ENCODE results near the gene DONSON.

DONSON gene

DNA sequence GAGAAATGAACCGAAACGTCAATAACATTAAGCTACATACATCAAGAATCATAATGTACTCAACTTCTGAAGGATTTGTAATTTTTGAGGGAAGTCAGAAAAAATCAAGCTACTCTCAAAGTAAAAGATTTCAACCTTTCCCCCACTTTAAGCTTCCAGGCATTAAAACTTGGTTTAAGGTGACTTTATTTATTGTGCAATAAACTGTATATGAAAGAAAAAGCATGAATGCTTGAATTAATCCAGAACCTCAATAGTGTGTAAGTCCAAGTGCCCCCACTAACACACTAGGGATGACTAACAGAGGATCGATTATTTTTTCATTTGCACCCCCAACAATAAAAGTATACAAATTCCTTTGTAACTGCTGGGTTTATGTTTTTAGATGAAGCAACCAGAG, 57.5 kb downstream of the DONSON start (continued):
- no peak for TF ChIP-seq EGR2 (tag by site-specific recombination; IDR thresholded peaks at IDR 0.05; ENCODE audit: low read depth)
- TF ChIP-seq ZNF394 (tag by site-specific recombination; IDR thresholded peaks at IDR 0.05; ENCODE audit: borderline replicate concordance), result no peak
- no peak for TF ChIP-seq KLF9 (tag by site-specific recombination; IDR thresholded peaks at IDR 0.05; ENCODE audit: low read depth)
- TF ChIP-seq, protein P1, sequence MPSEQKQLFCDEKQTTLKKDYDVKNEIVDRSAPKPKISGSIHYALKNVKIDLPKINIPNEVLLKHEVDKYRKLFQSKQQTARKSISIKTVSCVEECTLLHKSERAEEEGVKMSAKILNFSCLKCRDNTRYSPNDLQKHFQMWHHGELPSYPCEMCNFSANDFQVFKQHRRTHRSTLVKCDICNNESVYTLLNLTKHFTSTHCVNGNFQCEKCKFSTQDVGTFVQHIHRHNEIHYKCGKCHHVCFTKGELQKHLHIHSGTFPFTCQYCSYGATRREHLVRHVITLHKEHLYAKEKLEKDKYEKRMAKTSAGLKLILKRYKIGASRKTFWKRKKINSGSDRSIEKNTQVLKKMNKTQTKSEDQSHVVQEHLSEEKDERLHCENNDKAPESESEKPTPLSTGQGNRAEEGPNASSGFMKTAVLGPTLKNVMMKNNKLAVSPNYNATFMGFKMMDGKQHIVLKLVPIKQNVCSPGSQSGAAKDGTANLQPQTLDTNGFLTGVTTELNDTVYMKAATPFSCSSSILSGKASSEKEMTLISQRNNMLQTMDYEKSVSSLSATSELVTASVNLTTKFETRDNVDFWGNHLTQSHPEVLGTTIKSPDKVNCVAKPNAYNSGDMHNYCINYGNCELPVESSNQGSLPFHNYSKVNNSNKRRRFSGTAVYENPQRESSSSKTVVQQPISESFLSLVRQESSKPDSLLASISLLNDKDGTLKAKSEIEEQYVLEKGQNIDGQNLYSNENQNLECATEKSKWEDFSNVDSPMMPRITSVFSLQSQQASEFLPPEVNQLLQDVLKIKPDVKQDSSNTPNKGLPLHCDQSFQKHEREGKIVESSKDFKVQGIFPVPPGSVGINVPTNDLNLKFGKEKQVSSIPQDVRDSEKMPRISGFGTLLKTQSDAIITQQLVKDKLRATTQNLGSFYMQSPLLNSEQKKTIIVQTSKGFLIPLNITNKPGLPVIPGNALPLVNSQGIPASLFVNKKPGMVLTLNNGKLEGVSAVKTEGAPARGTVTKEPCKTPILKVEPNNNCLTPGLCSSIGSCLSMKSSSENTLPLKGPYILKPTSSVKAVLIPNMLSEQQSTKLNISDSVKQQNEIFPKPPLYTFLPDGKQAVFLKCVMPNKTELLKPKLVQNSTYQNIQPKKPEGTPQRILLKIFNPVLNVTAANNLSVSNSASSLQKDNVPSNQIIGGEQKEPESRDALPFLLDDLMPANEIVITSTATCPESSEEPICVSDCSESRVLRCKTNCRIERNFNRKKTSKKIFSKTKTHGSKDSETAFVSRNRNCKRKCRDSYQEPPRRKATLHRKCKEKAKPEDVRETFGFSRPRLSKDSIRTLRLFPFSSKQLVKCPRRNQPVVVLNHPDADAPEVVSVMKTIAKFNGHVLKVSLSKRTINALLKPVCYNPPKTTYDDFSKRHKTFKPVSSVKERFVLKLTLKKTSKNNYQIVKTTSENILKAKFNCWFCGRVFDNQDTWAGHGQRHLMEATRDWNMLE (tag by site-specific recombination; conservative IDR thresholded peaks at IDR 0.05; ENCODE audit: low read depth), result no peak

Measured in HEK293 (cell line).